ENCODE results near the gene AFAP1.

Gene AFAP1

GRCh38 chr4:7817877-7818398, 121.7 kb downstream of the AFAP1 start:
- no peak for DNase-seq

DNA sequence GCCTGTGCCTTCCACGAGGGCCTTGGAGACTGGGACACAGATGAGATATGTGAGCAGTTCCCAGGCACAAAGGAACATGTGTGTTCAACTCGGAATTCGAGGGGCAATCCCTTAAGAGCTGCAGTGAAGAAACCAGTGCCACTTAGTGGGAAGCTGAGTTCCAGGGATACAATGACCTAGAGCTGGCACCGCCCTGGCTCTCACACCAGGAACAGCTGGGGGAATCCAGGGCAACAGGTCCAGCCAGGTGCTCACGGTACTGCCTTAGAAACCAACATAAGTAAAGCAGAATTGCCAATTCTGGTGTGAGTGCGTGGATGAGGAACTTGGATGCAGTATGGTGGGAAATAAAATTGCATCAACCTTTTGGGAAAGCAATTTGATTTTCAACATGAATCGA, 122.9 kb downstream of the AFAP1 start:
- no peak for DNase-seq

DNA sequence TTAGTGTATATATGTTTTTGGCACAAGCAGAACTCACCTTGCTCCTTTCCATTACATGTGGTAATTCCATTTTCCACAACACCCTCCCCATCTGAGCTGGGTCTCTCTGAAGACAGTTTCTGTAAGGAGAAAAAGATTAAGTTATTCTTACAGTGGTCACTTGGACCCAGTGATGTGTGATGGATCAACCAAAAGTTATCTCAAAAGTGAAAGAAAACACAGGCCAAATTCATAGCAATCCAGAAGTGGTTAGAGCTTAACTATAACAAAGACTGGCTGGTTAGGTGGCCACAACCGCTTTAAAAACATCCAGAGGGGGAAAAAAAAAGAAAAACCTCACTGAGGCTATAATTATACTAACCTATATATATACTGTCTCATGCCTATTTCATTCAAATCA, 123.7 kb downstream of the AFAP1 start:
- no peak for DNase-seq

DNA sequence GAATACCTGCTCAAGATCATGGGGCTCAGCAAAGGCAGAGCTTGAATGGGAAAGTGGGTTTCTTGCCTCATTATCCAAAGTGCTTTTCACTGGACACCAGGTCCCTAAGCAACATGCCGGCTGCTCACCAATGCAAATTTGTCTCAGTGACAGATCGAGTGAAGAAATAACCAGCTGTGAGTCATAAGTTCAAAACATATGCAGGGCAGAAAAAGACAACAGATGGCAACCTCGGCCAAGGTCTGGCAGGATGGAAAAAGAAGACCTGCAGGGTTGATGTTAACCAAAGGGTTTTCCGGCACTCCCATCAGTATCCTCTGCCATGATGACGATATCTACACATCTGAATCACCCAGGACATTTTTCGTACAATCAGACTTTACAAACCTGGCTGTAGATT, 124.1 kb downstream of the AFAP1 start:
- DNase-seq, result no peak

DNA sequence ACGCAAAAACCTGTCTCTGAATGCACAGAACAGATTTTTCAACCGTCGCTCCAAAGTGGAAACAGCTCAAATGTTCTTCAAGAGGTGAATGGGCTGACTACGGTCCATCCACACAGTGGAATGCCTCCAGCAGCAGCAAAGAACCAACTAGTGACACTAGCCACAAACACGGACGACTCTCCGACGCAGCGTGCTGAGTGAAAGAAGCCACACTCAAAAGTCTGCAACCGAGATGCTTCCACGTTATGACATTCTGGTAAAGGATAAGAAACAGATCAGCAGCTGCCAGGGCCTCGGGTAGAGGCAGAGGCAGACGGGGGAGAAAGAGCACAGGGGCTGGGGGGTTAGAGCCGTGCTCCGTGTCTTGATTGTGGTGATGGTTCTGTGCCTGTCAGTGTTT, 125.2 kb downstream of the AFAP1 start:
- no peak for DNase-seq

DNA sequence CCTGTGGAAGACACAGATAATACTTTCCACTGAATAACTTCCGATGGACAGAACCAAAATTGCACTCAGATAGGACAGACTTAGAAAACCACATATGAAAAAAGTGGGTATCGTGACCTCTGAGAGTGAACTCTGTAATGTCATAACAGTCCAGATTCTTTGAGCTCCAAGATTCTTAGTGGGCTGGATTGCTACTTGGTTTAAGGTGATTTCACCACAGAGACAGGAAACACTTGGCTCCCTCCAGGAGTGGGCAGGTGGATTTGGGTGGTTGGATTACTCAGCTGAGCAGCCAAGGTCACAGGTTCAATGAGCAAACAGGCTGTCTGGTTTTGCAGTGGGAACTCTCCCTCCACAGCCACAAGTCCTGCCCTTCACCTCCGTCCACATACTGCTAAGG, 126.0 kb downstream of the AFAP1 start:
- no peak for DNase-seq

DNA sequence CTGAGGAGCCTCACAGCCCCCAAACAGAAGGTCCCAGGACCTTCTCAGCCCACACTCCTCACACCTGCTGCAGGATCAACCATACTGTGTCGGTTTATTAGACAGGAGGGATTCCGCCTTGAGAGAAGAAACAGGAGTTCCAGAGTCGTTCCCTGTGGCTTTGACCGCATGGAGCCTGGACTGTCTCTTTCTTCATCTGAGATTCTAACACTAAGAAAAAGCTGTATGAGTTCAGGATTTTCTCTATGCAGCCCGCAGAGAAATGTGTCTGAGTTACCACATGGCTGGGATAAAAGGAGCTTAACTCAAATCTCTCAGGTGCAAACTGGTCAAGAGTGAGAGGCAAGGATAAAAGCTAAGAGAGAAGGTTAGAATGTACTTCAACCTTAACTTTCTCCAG, 126.7 kb downstream of the AFAP1 start:
- no peak for DNase-seq

GRCh38 chr4:7812231-7812857, 127.3 kb downstream of the AFAP1 start:
- DNase-seq, result no peak

- DNase-seq, result no peak
Observed at GRCh38 chr4:7811536-7812191, 128.0 kb downstream of the AFAP1 start.

DNA sequence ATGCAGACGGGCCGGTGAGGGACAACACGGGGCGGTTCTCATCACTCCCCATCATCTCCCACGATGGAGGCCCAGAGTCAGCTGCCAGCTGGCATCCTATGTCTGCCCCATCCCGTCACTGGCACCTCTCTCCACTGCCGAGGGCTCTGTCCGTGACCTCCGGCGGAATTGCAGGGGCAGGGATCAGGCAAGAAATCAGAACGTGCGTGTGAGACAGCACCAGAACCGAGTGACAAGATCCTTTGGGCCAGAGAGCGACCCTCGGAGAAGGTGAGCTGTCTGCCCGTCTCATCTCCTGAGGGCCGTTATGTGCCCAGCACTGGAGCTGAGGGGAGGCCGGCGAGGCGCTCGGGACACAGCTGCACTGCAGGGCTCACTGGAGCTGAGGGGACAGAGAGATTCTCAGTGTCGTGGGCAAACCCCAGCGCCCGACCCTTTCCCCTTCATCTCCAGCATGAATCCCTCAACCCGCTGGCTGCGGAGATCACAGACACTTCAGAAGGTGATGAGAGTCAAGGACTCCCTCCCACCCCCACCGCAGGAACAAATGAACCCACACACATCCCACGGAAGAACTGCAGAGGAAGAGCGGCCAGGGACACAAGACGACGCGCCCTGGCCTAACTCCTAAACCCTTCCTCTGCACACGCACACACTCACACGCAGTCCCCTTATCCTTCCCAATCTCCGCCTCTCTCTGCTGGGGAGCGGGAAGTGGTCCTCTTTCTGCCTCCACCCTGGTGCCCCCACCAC, 128.7 kb downstream of the AFAP1 start:
- no peak for DNase-seq

- DNase-seq, result no peak
Observed at GRCh38 chr4:7808752-7809151, 130.9 kb downstream of the AFAP1 start.

DNA sequence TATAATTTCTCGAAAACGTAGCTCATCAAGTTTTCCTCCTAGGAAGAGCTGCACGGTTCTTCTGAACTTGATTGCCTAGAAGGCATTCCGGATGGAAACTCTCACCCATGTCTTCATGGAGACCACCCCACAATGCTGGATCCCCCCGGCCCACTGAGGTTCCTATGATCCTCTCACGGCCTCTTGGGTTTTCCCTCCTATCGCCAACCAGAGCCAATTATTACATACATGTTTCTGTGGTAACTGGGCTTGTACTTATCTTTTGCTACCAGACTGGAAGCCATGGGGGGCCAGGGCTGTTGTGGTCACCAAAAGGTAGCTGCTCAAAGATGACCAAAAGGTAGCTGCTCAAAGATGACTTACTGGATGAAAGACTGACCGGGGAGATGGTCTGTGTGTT, 131.5 kb downstream of the AFAP1 start:
- DNase-seq, result no peak

GRCh38 chr4:7807351-7807921, 132.2 kb downstream of the AFAP1 start:
- no peak for DNase-seq

GRCh38 chr4:7806338-7807090, 133.1 kb downstream of the AFAP1 start:
- no peak for DNase-seq

DNA sequence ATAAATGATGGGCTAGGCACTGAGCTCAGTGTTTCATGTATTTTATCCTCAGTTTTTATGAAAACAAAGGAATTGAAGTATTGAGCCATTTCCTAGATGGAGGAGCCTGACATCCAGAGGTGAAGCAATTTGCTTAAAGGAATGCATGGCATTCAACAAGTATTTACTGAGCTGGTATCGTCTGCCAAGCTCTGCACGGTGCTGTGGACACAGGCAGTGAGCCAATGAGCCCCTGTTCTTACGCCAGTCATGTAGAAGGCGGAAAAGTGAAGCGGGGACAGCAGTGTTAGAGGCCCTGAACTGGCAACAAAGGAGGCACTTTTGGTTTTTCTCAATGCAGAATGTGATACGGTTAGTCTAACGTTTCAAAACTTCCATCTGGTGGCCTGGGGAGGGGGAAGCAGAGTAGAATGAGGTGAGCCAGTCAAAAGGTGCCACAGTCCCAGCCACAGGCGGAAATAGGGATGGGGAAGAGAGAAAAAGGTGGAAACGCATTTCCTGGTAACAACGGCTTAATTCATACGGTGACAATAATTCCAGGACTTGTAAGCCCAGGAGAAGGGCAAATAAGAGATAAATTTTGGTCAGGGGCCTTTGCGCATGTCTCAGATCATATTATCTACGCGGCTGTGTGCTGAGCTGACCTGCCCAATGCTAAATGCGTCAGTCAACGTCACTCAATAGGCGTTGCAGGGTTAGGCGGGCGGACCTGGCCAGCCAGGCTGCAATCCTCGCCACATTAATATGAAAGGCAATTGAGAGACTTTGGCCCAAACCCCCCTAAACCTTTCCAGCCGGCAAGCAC, 133.9 kb downstream of the AFAP1 start:
- no peak for DNase-seq

DNA sequence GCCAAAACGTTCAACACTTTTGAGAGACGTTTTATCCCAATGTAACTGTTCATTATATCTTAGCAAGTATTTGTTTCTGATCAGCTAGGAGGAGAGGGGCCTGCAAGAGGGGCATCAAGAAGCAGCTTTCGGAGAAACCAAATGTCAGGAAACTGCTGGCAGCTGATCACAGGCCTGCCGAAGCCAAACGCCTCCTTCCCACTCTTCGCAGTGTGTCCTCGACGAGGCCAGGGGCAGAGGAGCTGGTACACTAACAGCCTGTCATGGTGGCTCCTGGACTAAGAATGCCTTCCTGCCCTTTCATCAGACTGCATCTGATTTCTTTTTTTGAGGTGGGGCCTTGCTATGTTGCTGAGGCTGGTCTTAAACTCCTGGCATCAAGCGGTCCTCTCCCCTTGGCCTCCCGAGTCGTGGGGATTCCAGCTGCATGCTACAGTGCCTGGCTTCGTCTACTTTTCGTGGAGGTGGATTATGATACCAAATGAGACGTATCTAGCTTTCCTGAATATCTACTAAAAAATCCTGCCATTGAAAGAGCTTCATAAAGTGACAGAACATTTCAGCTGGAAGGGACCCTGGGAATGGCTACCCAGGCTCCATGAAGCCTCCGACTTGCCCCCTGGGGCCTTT, 134.8 kb downstream of the AFAP1 start:
- no peak for DNase-seq

GRCh38 chr4:7803992-7804755, 135.5 kb downstream of the AFAP1 start:
- peak; percentile 49 for DNase-seq

DNA sequence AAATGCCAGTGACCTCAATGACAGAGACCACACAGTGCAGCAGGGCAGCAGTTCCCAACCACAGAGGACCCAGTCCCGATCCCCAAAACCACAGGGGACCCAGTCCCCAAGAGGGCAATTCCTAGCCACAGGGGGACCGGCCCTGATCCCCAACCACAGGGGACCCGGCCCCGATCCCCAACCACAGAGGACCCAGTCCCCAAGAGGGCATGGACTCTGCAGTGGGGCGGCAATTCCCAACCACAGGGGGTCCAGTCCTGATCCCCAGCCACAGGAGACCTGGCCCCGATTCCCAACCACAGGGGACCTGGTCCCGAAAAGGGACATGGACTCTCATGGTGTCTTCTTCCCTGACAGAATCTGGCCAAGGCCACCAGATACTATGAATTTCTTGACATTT, 136.3 kb downstream of the AFAP1 start:
- no peak for DNase-seq

GRCh38 chr4:7802093-7802726, 137.5 kb downstream of the AFAP1 start:
- peak; percentile 54 for DNase-seq

DNA sequence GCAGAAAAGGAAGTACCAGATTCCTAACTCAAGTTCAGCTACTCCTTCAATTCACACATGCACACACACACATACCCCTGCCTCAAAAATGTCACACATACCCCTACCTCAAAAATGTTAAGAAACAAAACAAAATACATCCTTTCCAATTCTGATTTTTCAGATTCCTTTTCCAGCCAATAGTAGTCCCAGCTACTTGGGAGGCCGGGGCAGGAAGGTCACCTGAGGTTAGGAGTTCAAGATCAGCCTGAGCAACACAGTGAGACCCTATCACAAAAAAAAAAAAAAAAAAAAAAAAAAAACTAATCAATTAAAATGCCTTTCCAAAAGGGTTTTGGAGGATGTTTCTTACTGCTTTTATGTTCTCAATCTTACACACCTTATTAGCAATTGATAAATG, 138.0 kb downstream of the AFAP1 start:
- no peak for DNase-seq

Measured in GDM1 (cell line).